ENCODE results near the gene RAN.
A peak's percentile ranks its signal among the peaks of the same experiment; 100 is the strongest.
"Not testable (repeated sequence)": the region's sequence is repeated elsewhere in the genome, so short reads cannot be mapped to it uniquely, and the experiment has no call there.

Gene RAN

GRCh38 chr12:130878193-130879185, 6.6 kb downstream of the RAN start:
- no peak for DNase-seq

- DNase-seq = no peak
These were observed 7.4 kb downstream of the RAN start for GRCh38 chr12:130879212-130879686.

- no peak for DNase-seq
These were observed 8.0 kb downstream of the RAN start for GRCh38 chr12:130879781-130880389.

GRCh38 chr12:130880411-130880885, 8.6 kb downstream of the RAN start:
- no peak for DNase-seq

- no peak for DNase-seq
These were observed 9.2 kb downstream of the RAN start for GRCh38 chr12:130881046-130881445.

- DNase-seq = no peak
These were observed 9.7 kb downstream of the RAN start for GRCh38 chr12:130881548-130881947.

GRCh38 chr12:130887190-130887589, 15.3 kb downstream of the RAN start:
- not testable (repeated sequence) for DNase-seq

- DNase-seq = no peak
These were observed 32.2 kb downstream of the RAN start for GRCh38 chr12:130904064-130904463.

- not testable (repeated sequence) for DNase-seq
These were observed 33.1 kb downstream of the RAN start for GRCh38 chr12:130904936-130905455.

GRCh38 chr12:130909111-130909510, 37.2 kb downstream of the RAN start:
- DNase-seq = no peak

GRCh38 chr12:130911193-130911592, 39.3 kb downstream of the RAN start:
- no peak for DNase-seq

- DNase-seq = no peak
These were observed 40.1 kb downstream of the RAN start for GRCh38 chr12:130911933-130912332.

GRCh38 chr12:130916241-130916911, 44.5 kb downstream of the RAN start:
- peak; percentile 72 for DNase-seq

GRCh38 chr12:130917607-130918006, 45.7 kb downstream of the RAN start:
- DNase-seq = no peak

GRCh38 chr12:130919086-130919485, 47.2 kb downstream of the RAN start:
- DNase-seq = no peak

GRCh38 chr12:130920119-130920703, 48.3 kb downstream of the RAN start:
- no peak for DNase-seq

- DNase-seq = no peak
These were observed 49.0 kb downstream of the RAN start for GRCh38 chr12:130920723-130921381.

- DNase-seq = peak; percentile 59
These were observed 50.7 kb downstream of the RAN start for GRCh38 chr12:130922511-130922953.

- no peak for DNase-seq
These were observed 53.2 kb downstream of the RAN start for GRCh38 chr12:130924966-130925665.

- no peak for DNase-seq
These were observed 53.8 kb downstream of the RAN start for GRCh38 chr12:130925666-130926015.
